HepG2 (cell line): ENCODE data around the gene SLC45A2. TPM values are rescaled to one million over a fixed set of nuclear protein-coding genes. Genes with fewer than 3 reads are reported as not detected.

Experiments
- ATAC-seq: fragments of 200-7000 bp; cut with Tn5 transposase; 3 replicates; pipeline ENCODE4 v1.9.1; 2020; ENCODE audit warnings: mild to moderate bottlenecking, moderate library complexity
- BruUV-seq: library from RNA; stranded (reverse); fragments of 400-500 nt; replicated peaks from 2 replicates; lab custom pipeline; 2021; lab: Mats Ljungman, UMichigan
- CTCF ChIA-PET: fragments of 300-600 bp; formaldehyde crosslinking; extraction: SDS; loops from one replicate; lab custom pipeline; 2021; ENCODE audit warnings: low total read pairs, inconsistent platforms, low intra/inter-chr PET ratio; lab: Yijun Ruan, JAX
- POLR2A ChIA-PET: fragments of 350-600 bp; sonication (Branson Sonifier 250); formaldehyde crosslinking; loops from one replicate; lab custom pipeline; 2020; ENCODE audit warnings: antibody characterized with exemption, inconsistent platforms; lab: Yijun Ruan, JAX
- DNase-seq: peaks from one replicate; pipeline ENCODE4 v3.0.0-alpha.2; 2015; ENCODE audit warnings: low spot score
- FAIRE-seq: peaks from 3 replicates; lab custom pipeline; 2011; peaks lifted over from hg19 to GRCh38; lab: Jason Lieb, UNC
- H2AFZ ChIP-seq: one replicate; pipeline ENCODE4 v1.6.1; 2011; ENCODE audit warnings: low read length, inconsistent platforms
- H3K27ac ChIP-seq: fragments of 300-600 bp; 3 replicates; pipeline ENCODE4 v1.8.0; 2011; ENCODE audit warnings: mixed run types, mild to moderate bottlenecking, mixed read lengths, low read length, inconsistent platforms; ENCODE audit not compliant: insufficient read depth; ENCODE audit errors: extremely low read length
- H3K27me3 ChIP-seq, 2 experiments: fragments of 200-600 bp in 1 of 2; 2 replicates in 1 of 2; 3 replicates in 1 of 2; pipeline versions ENCODE4 v1.6.0 to v1.8.0; 2011; ENCODE audit warnings: low read length in 2 of 2, mild to moderate bottlenecking in 2 of 2, moderate library complexity in 2 of 2, inconsistent platforms in 1 of 2; ENCODE audit not compliant: insufficient read depth in 2 of 2, control insufficient read depth in 1 of 2
- H3K36me3 ChIP-seq, 2 experiments: fragments of 200-600 bp in 1 of 2; replicated peaks in 1 of 2; 2 replicates in 1 of 2; 3 replicates in 1 of 2; pipeline versions ENCODE4 v1.5.1 to v1.8.0; 2011; ENCODE audit warnings: low read length in 2 of 2, inconsistent platforms in 1 of 2; ENCODE audit not compliant: insufficient read depth in 2 of 2, control insufficient read depth in 1 of 2
- H3K4me1 ChIP-seq: 2 replicates; pipeline ENCODE4 v1.5.1; 2012; ENCODE audit warnings: low read length, inconsistent platforms; ENCODE audit not compliant: insufficient read depth
- H3K4me2 ChIP-seq: 2 replicates; pipeline ENCODE4 v1.6.0; 2011; ENCODE audit warnings: low read depth, low read length, inconsistent platforms
- H3K4me3 ChIP-seq, 3 experiments: fragments of 200-600 bp in 1 of 3; sonication (generic), shearing (Covaris generic) in 1 of 3; replicated peaks in 1 of 3; 2 replicates each; pipeline ENCODE4 v1.5.1; 2011 to 2016; ENCODE audit warnings: low read length in 3 of 3, inconsistent platforms in 2 of 3, low read depth in 2 of 3, mild to moderate bottlenecking in 2 of 3, control low read depth in 1 of 3, mixed read lengths in 1 of 3; ENCODE audit not compliant: insufficient read depth in 1 of 3
- H3K79me2 ChIP-seq: one replicate; pipeline ENCODE4 v1.6.1; 2011; ENCODE audit warnings: low read length, inconsistent platforms; ENCODE audit not compliant: insufficient read depth
- H3K9ac ChIP-seq: 2 replicates; pipeline ENCODE4 v1.6.0; 2011; ENCODE audit warnings: mild to moderate bottlenecking, low read depth, low read length, inconsistent platforms; ENCODE audit not compliant: insufficient read depth
- H3K9me3 ChIP-seq: 2 replicates; pipeline ENCODE4 v1.5.1; 2012; ENCODE audit warnings: mild to moderate bottlenecking, low read length
- H4K20me1 ChIP-seq: 2 replicates; pipeline ENCODE4 v1.6.0; 2011; ENCODE audit warnings: inconsistent platforms, mild to moderate bottlenecking, low read length, moderate library complexity; ENCODE audit not compliant: insufficient read depth
- CENPT ChIP-seq: sonication (generic); formaldehyde crosslinking; IDR thresholded peaks from 2 replicates; pipeline ENCODE4 v1.8.0; 2022; ENCODE audit warnings: low read depth, mild to moderate bottlenecking, moderate library complexity, missing genetic modification reagents
- EED ChIP-seq: sonication (generic); formaldehyde crosslinking; IDR thresholded peaks from 2 replicates; pipeline ENCODE4 v1.5.0; 2020; ENCODE audit warnings: mild to moderate bottlenecking, missing genetic modification reagents
- HOXA5 ChIP-seq: sonication (generic); formaldehyde crosslinking; IDR thresholded peaks from 2 replicates; pipeline ENCODE4 v1.4.0; 2020; ENCODE audit warnings: missing genetic modification reagents
- MYC ChIP-seq: sonication (generic); formaldehyde crosslinking; IDR thresholded peaks from 2 replicates; pipeline ENCODE4 v1.9.0; 2021; ENCODE audit warnings: missing genetic modification reagents, borderline replicate concordance
- MYNN ChIP-seq: sonication (generic); formaldehyde crosslinking; IDR thresholded peaks from 2 replicates; pipeline ENCODE4 v1.4.0; 2020; ENCODE audit warnings: mild to moderate bottlenecking, low read depth, missing genetic modification reagents
- PHF21A ChIP-seq: sonication (generic); formaldehyde crosslinking; IDR thresholded peaks from 2 replicates; pipeline ENCODE4 v1.5.0; 2020; ENCODE audit warnings: mild to moderate bottlenecking, missing genetic modification reagents
- SNRNP70 ChIP-seq: fragments of 200-400 bp; formaldehyde crosslinking; IDR thresholded peaks from 2 replicates; pipeline ENCODE4 v1.6.1; 2017; ENCODE audit warnings: mild to moderate bottlenecking, low read depth, low read length, moderate library complexity
- ZNF782 ChIP-seq: sonication (generic); formaldehyde crosslinking; IDR thresholded peaks from 2 replicates; pipeline ENCODE4 v1.4.0; 2020; ENCODE audit warnings: missing genetic modification reagents, mild to moderate bottlenecking, borderline replicate concordance
- WGBS: methylation state at CpG from one replicate; pipeline ENCODE4 v1.1.6; 2017; ENCODE audit warnings: low lambda C conversion rate; 5-methylcytosine and 5-hydroxymethylcytosine counted together
- in situ Hi-C: cut with HindIII; loops from 2 replicates; pipeline ENCODE4 v1.10.0; 2017; ENCODE audit warnings: low pct_unique_long_range_greater_than_20kb; ENCODE audit not compliant: extremely low pct_ligation_motif_present
- intact Hi-C: fragments of 100-400 bp; cut with micrococcal nuclease; formaldehyde crosslinking; loops from one replicate; pipeline ENCODE4 v1.10.0; 2022; ENCODE audit not compliant: unreplicated experiment
- polyA plus RNA-seq, 8 experiments: library from polyadenylated mRNA; depleted of rRNA in 3 of 8; stranded (reverse) in 7 of 8; unstranded in 1 of 8; fragments of >200 nt; fragmentation: Illumina TruSeq in 4 of 8; extraction: Trizol in 4 of 8; gene quantifications; 2 replicates each; pipeline versions ENCODE4 v1.2.1 to v1.2.3, GENCODE V29; 2011 to 2016; ENCODE audit warnings: low read depth in 4 of 8, missing spikeins in 1 of 8, mixed read lengths in 1 of 8; ENCODE audit not compliant: insufficient read depth in 1 of 8
- total RNA-seq, 5 experiments: library from RNA; depleted of rRNA; stranded (reverse); fragments of >200 nt; fragmentation: Illumina TruSeq; extraction: Trizol; gene quantifications; 2 replicates each; pipeline ENCODE4 v1.2.3, GENCODE V29; 2016; ENCODE audit warnings: low read depth in 1 of 5
- TF ChIP-seq, protein P1 (sequence below): sonication (generic); formaldehyde crosslinking; IDR thresholded peaks from 2 replicates; pipeline ENCODE4 v1.4.0; 2020; ENCODE audit warnings: missing genetic modification reagents
- TF ChIP-seq, protein P2 (sequence below): sonication (generic); formaldehyde crosslinking; IDR thresholded peaks from 2 replicates; pipeline ENCODE4 v1.5.0; 2020; ENCODE audit warnings: missing genetic modification reagents, mild to moderate bottlenecking, borderline replicate concordance
- TF ChIP-seq, protein P3 (sequence below): sonication (generic); formaldehyde crosslinking; IDR thresholded peaks from 2 replicates; pipeline ENCODE4; 2020; ENCODE audit warnings: missing genetic modification reagents, mild to moderate bottlenecking, borderline replicate concordance
- TF ChIP-seq, protein P4 (sequence below): sonication (generic); formaldehyde crosslinking; IDR thresholded peaks from 2 replicates; pipeline ENCODE4 v1.4.0; 2020; ENCODE audit warnings: missing genetic modification reagents
- TF ChIP-seq, protein P5 (sequence below): sonication (generic); formaldehyde crosslinking; IDR thresholded peaks from 2 replicates; pipeline ENCODE4 v1.4.0; 2020; ENCODE audit warnings: mild to moderate bottlenecking, missing genetic modification reagents

SLC45A2 gene
- total and polyA plus RNA-seq, 2 of the 13 experiments (the other 11 are each of a cell fraction or from before 2014, with no cell fraction given) = 0.22 to 0.24 TPM

DNA sequence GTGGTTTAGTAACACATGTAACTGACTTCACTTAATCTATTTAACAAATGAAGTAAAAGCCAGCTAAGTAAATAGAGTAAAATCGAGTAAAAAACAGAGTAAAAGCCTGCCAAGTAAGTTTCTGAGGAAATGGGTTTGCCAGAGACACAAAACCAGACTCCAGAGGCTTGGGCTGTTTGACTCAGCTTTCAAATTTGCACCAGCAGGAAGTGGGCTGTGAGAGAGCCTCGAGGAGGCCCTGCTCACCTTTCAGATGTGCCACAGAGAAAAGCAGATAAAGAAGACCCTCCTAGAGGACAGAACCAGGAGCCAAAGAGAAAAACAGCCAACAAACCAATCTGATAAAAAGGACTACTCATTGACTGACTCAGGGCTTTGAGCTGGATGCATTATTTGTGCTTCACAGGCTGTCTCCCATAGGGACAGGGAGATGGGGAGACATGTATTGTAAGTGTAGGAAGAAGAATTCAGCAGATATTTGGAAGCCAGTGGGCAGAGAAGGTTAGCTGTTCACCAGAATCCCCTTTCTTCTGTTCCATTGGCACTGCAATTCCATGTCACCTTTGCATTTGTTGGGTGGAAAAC, 37.7 kb upstream of the SLC45A2 start:
- H3K27ac ChIP-seq = no peak overlapping the region
- H3K4me1 ChIP-seq = peaks cover 4% of the 10 kb centered on the region
- ChIA-PET CTCF (no interaction called here), POLR2A (no interaction called here)
- FAIRE-seq (no peak), DNase-seq (no peak), ATAC-seq (no peak)
- no peak overlapping the region for H2AFZ ChIP-seq
- no peak overlapping the region for H3K4me2 ChIP-seq
- BruUV-seq = no TSS peak
- H3K4me3 ChIP-seq = no peak overlapping the region
- no peaks in the 10 kb centered on the region for H3K27me3 ChIP-seq
- intact Hi-C loops (no loop called here), in situ Hi-C loops (no loop called here)
- 65% methylated on average over 2 of the region's 2 CpGs for WGBS
- no peak overlapping the region for H3K9ac ChIP-seq
- no peaks in the 10 kb centered on the region for H3K9me3 ChIP-seq
- H4K20me1 ChIP-seq = no peaks in the 10 kb centered on the region
- H3K79me2 ChIP-seq = no peaks in the 10 kb centered on the region
- H3K36me3 ChIP-seq = peaks cover 0 to 15% of the 10 kb centered on the region in 2 experiments; a peak in 2 of 5 replicates
- TF ChIP-seq, protein P1, sequence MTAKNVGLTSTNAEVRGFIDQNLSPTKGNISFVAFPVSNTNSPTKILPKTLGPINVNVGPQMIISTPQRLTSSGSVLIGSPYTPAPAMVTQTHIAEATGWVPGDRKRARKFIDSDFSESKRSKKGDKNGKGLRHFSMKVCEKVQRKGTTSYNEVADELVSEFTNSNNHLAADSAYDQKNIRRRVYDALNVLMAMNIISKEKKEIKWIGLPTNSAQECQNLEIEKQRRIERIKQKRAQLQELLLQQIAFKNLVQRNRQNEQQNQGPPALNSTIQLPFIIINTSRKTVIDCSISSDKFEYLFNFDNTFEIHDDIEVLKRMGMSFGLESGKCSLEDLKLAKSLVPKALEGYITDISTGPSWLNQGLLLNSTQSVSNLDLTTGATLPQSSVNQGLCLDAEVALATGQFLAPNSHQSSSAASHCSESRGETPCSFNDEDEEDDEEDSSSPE = no peak
- no peak for TF ChIP-seq HOXA5 (CRISPR knock-in tag)
- TF ChIP-seq MYC = no peak
- TF ChIP-seq ZNF782 = no peak
- TF ChIP-seq, protein P2, sequence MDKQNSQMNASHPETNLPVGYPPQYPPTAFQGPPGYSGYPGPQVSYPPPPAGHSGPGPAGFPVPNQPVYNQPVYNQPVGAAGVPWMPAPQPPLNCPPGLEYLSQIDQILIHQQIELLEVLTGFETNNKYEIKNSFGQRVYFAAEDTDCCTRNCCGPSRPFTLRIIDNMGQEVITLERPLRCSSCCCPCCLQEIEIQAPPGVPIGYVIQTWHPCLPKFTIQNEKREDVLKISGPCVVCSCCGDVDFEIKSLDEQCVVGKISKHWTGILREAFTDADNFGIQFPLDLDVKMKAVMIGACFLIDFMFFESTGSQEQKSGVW (CRISPR knock-in tag) = no peak
- no peak for TF ChIP-seq SNRNP70
- TF ChIP-seq, protein P3, sequence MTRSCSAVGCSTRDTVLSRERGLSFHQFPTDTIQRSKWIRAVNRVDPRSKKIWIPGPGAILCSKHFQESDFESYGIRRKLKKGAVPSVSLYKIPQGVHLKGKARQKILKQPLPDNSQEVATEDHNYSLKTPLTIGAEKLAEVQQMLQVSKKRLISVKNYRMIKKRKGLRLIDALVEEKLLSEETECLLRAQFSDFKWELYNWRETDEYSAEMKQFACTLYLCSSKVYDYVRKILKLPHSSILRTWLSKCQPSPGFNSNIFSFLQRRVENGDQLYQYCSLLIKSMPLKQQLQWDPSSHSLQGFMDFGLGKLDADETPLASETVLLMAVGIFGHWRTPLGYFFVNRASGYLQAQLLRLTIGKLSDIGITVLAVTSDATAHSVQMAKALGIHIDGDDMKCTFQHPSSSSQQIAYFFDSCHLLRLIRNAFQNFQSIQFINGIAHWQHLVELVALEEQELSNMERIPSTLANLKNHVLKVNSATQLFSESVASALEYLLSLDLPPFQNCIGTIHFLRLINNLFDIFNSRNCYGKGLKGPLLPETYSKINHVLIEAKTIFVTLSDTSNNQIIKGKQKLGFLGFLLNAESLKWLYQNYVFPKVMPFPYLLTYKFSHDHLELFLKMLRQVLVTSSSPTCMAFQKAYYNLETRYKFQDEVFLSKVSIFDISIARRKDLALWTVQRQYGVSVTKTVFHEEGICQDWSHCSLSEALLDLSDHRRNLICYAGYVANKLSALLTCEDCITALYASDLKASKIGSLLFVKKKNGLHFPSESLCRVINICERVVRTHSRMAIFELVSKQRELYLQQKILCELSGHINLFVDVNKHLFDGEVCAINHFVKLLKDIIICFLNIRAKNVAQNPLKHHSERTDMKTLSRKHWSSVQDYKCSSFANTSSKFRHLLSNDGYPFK (CRISPR knock-in tag) = no peak
- no peak for TF ChIP-seq MYNN (CRISPR knock-in tag)
- TF ChIP-seq PHF21A (CRISPR knock-in tag) = no peak
- no peak for TF ChIP-seq EED (CRISPR knock-in tag)
- no peak for TF ChIP-seq CENPT (CRISPR knock-in tag)
- TF ChIP-seq, protein P4, sequence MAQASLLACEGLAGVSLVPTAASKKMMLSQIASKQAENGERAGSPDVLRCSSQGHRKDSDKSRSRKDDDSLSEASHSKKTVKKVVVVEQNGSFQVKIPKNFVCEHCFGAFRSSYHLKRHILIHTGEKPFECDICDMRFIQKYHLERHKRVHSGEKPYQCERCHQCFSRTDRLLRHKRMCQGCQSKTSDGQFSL (CRISPR knock-in tag) = no peak
- TF ChIP-seq, protein P5, sequence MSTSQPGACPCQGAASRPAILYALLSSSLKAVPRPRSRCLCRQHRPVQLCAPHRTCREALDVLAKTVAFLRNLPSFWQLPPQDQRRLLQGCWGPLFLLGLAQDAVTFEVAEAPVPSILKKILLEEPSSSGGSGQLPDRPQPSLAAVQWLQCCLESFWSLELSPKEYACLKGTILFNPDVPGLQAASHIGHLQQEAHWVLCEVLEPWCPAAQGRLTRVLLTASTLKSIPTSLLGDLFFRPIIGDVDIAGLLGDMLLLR = no peak
